ENCODE data around the gene LIMS1.
"Not testable (repeated sequence)": the region's sequence is repeated elsewhere in the genome, so short reads cannot be mapped to it uniquely, and the experiment has no call there.

Gene LIMS1

GRCh38 chr2:108719149-108720044 lies 185.1 kb downstream of the LIMS1 start, which contains the start of gene RANBP2:
RANBP2 (plus strand) TSS chr2:108719482; CDS start chr2:108719607, 125 bp downstream.
- H3K9me3 ChIP-seq (ENCODE audit: low read depth, low read length) = no peaks in the 10 kb centered on the region
- H3K27ac ChIP-seq = peak within 1 kb of the TSS; percentile 91
- DNase-seq (ENCODE audit: low read depth, low spot score) = peak; percentile 77
- peak within 1 kb of the TSS; percentile 96 for H3K4me3 ChIP-seq
- TF ChIP-seq POLR2AphosphoS5 (IDR thresholded peaks at IDR 0.05; ENCODE audit: borderline replicate concordance, low read depth, low read length) = peak; percentile 99
- no peak for TF ChIP-seq EZH2 (IDR thresholded peaks at IDR 0.05)
- H3K36me3 ChIP-seq (ENCODE audit: insufficient read depth, low read length) = no peaks in the 10 kb centered on the region
- peak within 1 kb of the TSS; percentile 99 for H3K9ac ChIP-seq (ENCODE audit: insufficient read length)

GRCh38 chr2:108726048-108726447 lies 191.8 kb downstream of the LIMS1 start:
- H3K27ac ChIP-seq; H3K36me3 ChIP-seq (ENCODE audit: insufficient read depth, low read length); H3K9ac ChIP-seq (ENCODE audit: insufficient read length); H3K4me3 ChIP-seq; H3K9me3 ChIP-seq (ENCODE audit: low read depth, low read length); DNase-seq (ENCODE audit: low read depth, low spot score): not testable (repeated sequence)

- not testable (repeated sequence) for H3K9ac ChIP-seq (ENCODE audit: insufficient read length); H3K9me3 ChIP-seq (ENCODE audit: low read depth, low read length); H3K27ac ChIP-seq; H3K36me3 ChIP-seq (ENCODE audit: insufficient read depth, low read length); H3K4me3 ChIP-seq; DNase-seq (ENCODE audit: low read depth, low spot score)
Observed at GRCh38 chr2:108734656-108735055, 200.4 kb downstream of the LIMS1 start.
